HepG2 (cell line): Measurements from ENCODE around the gene HTRA2. TPM values are rescaled to one million over a fixed set of nuclear protein-coding genes. Genes with fewer than 3 reads are reported as not detected.
A peak's percentile ranks its signal among the peaks of the same experiment; 100 is the strongest.

Experiments used
- BRCA1 ChIP-seq: sonication (generic); formaldehyde crosslinking; IDR thresholded peaks from 2 replicates; pipeline ENCODE4 v1.4.0; 2020; ENCODE audit warnings: missing genetic modification reagents
- CENPX ChIP-seq: sonication (generic); formaldehyde crosslinking; IDR thresholded peaks from 2 replicates; pipeline ENCODE4 v1.9.0; 2021; ENCODE audit warnings: mild to moderate bottlenecking, missing genetic modification reagents, moderate library complexity
- FOXA1 ChIP-seq, 2 experiments: fragments of 450-650 bp in 1 of 2; sonication (generic) in 1 of 2; formaldehyde crosslinking in 1 of 2; IDR thresholded peaks; 2 replicates each; pipeline versions ENCODE4 v1.4.0 to v1.6.1; 2016 to 2020; ENCODE audit warnings: missing genetic modification reagents in 1 of 2
- GATAD2A ChIP-seq: IDR thresholded peaks from 2 replicates; pipeline ENCODE4 v1.6.1; 2016
- HOXA9 ChIP-seq: sonication (generic); formaldehyde crosslinking; IDR thresholded peaks from 2 replicates; pipeline ENCODE4 v1.8.1; 2022; ENCODE audit warnings: missing genetic modification reagents, mild to moderate bottlenecking, moderate library complexity, borderline replicate concordance
- JDP2 ChIP-seq: sonication (generic); formaldehyde crosslinking; IDR thresholded peaks from 2 replicates; pipeline ENCODE4 v1.8.1; 2022; ENCODE audit warnings: missing genetic modification reagents, borderline replicate concordance
- NCOR1 ChIP-seq: fragments of 200-600 bp; sonication (generic); IDR thresholded peaks from 2 replicates; pipeline ENCODE4 v1.7.0; 2017; ENCODE audit warnings: antibody characterized with exemption, low read length, borderline replicate concordance
- NFE2L2 ChIP-seq: fragments of 150-350 bp; IDR thresholded peaks from 2 replicates; pipeline ENCODE4 v1.6.1; 2014; ENCODE audit warnings: low read length
- RORA ChIP-seq: sonication (generic); formaldehyde crosslinking; IDR thresholded peaks from 2 replicates; pipeline ENCODE4 v1.5.0; 2020; ENCODE audit warnings: mild to moderate bottlenecking, missing genetic modification reagents, moderate library complexity
- SMYD3 ChIP-seq: sonication (generic); formaldehyde crosslinking; IDR thresholded peaks from 2 replicates; pipeline ENCODE4 v1.8.1; 2023; ENCODE audit warnings: mild to moderate bottlenecking, missing genetic modification reagents
- TCF7L2 ChIP-seq: IDR thresholded peaks from 2 replicates; pipeline ENCODE4 v1.6.1; 2011; ENCODE audit warnings: mild to moderate bottlenecking, low read depth, low read length, moderate library complexity
- ZFP36L1 ChIP-seq: sonication (generic); formaldehyde crosslinking; IDR thresholded peaks from 2 replicates; pipeline ENCODE4 v1.8.0; 2022; ENCODE audit warnings: mild to moderate bottlenecking, missing genetic modification reagents, moderate library complexity
- ZMYM3 ChIP-seq: sonication (generic); formaldehyde crosslinking; IDR thresholded peaks from 2 replicates; pipeline ENCODE4 v1.5.1; 2020; ENCODE audit warnings: mild to moderate bottlenecking, missing genetic modification reagents
- ZNF143 ChIP-seq: sonication (generic); formaldehyde crosslinking; IDR thresholded peaks from 2 replicates; pipeline ENCODE4 v1.4.0; 2020; ENCODE audit warnings: missing genetic modification reagents
- ZNF282 ChIP-seq: fragments of 450-650 bp; IDR thresholded peaks from 2 replicates; pipeline ENCODE4 v1.6.1; 2018; ENCODE audit not compliant: partially characterized antibody
- ZNF34 ChIP-seq: sonication (generic); formaldehyde crosslinking; IDR thresholded peaks from 2 replicates; pipeline ENCODE4 v1.4.0; 2020; ENCODE audit warnings: mild to moderate bottlenecking, missing genetic modification reagents, borderline replicate concordance
- polyA plus RNA-seq, 8 experiments: library from polyadenylated mRNA; depleted of rRNA in 3 of 8; stranded (reverse) in 7 of 8; unstranded in 1 of 8; fragments of >200 nt; fragmentation: Illumina TruSeq in 4 of 8; extraction: Trizol in 4 of 8; gene quantifications; 2 replicates each; pipeline versions ENCODE4 v1.2.1 to v1.2.3, GENCODE V29; 2011 to 2016; ENCODE audit warnings: low read depth in 4 of 8, missing spikeins in 1 of 8, mixed read lengths in 1 of 8; ENCODE audit not compliant: insufficient read depth in 1 of 8
- total RNA-seq, 5 experiments: library from RNA; depleted of rRNA; stranded (reverse); fragments of >200 nt; fragmentation: Illumina TruSeq; extraction: Trizol; gene quantifications; 2 replicates each; pipeline ENCODE4 v1.2.3, GENCODE V29; 2016; ENCODE audit warnings: low read depth in 1 of 5
- TF ChIP-seq, protein P1 (sequence below): IDR thresholded peaks from 2 replicates; pipeline ENCODE4 v1.6.1; 2016; ENCODE audit warnings: control low read depth
- TF ChIP-seq, protein P2 (sequence below): sonication (generic); formaldehyde crosslinking; IDR thresholded peaks from 2 replicates; pipeline ENCODE4 v1.9.0; 2021; ENCODE audit warnings: missing genetic modification reagents, mild to moderate bottlenecking, borderline replicate concordance
- TF ChIP-seq, protein P3 (sequence below), 2 experiments: sonication (generic) in 1 of 2; formaldehyde crosslinking in 1 of 2; IDR thresholded peaks; 2 replicates each; pipeline versions ENCODE4 v1.5.1 to v1.6.1; 2011 to 2020; ENCODE audit warnings: borderline replicate concordance in 1 of 2, low read depth in 1 of 2, low read length in 1 of 2, mild to moderate bottlenecking in 1 of 2, missing genetic modification reagents in 1 of 2, moderate library complexity in 1 of 2
- TF ChIP-seq, protein P4 (sequence below): sonication (generic); formaldehyde crosslinking; IDR thresholded peaks from 2 replicates; pipeline ENCODE4 v1.5.0; 2020; ENCODE audit warnings: missing genetic modification reagents
- TF ChIP-seq, protein P5 (sequence below): sonication (generic); formaldehyde crosslinking; conservative IDR thresholded peaks from 2 replicates; pipeline ENCODE4 v1.8.0; 2022; ENCODE audit warnings: low read depth, missing genetic modification reagents

The HTRA2 gene
- total and polyA plus RNA-seq, 2 of the 13 experiments (the other 11 are each of a cell fraction or from before 2014, with no cell fraction given) = 47.7 to 50.3 TPM

DNA sequence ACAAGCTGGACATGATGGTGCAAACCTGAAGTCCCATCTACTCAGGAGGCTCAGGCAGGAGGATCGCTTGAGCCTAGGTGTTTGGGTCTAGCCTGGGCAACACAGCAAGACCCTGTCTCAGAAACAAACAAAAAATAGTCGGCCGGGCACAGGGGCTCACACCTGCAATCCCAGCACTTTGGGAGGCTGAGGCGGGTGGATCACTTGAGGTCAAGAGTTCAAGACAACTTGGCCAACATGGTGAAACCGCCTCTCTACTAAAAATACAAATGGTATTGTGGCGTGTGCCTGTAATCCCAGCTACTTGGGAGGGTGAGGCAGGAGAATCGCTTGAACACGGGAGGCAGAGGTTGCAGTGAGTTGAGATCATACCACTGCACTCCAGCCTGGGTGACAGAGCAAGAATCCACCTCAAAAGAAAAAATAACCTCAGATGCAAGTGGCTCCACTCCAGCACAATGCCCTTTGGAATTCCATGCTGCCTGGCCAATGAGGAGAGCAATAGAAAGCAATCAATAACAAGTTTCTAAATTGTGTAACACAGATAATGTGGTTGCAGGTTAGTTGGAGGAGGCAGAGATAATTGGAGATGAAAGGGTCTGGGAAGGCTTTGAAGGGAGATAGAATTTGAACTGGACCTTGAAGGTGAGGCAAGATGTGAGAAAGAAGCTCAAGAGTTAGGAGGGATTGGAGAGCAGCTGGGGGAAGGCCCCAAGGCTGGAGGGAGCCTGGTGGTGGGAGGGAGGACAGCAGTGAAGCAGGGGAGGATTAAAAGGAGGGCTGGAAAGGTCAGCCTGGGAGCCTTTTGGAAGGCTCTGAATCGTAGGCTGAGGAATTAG is 40.9 kb upstream of the HTRA2 start (continued):
- TF ChIP-seq, protein P1, sequence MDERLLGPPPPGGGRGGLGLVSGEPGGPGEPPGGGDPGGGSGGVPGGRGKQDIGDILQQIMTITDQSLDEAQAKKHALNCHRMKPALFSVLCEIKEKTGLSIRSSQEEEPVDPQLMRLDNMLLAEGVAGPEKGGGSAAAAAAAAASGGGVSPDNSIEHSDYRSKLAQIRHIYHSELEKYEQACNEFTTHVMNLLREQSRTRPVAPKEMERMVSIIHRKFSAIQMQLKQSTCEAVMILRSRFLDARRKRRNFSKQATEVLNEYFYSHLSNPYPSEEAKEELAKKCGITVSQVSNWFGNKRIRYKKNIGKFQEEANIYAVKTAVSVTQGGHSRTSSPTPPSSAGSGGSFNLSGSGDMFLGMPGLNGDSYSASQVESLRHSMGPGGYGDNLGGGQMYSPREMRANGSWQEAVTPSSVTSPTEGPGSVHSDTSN (CRISPR knock-in tag) = no peak
- TF ChIP-seq ZNF143 (CRISPR knock-in tag) = no peak
- TF ChIP-seq, protein P2, sequence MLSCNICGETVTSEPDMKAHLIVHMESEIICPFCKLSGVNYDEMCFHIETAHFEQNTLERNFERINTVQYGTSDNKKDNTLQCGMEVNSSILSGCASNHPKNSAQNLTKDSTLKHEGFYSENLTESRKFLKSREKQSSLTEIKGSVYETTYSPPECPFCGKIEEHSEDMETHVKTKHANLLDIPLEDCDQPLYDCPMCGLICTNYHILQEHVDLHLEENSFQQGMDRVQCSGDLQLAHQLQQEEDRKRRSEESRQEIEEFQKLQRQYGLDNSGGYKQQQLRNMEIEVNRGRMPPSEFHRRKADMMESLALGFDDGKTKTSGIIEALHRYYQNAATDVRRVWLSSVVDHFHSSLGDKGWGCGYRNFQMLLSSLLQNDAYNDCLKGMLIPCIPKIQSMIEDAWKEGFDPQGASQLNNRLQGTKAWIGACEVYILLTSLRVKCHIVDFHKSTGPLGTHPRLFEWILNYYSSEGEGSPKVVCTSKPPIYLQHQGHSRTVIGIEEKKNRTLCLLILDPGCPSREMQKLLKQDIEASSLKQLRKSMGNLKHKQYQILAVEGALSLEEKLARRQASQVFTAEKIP (CRISPR knock-in tag) = no peak
- peak; percentile 81; the same call in 1 of the 2 replicates for TF ChIP-seq JDP2 (CRISPR knock-in tag)
- TF ChIP-seq, protein P3, sequence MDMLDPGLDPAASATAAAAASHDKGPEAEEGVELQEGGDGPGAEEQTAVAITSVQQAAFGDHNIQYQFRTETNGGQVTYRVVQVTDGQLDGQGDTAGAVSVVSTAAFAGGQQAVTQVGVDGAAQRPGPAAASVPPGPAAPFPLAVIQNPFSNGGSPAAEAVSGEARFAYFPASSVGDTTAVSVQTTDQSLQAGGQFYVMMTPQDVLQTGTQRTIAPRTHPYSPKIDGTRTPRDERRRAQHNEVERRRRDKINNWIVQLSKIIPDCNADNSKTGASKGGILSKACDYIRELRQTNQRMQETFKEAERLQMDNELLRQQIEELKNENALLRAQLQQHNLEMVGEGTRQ (IDR thresholded peaks at IDR 0.05; ENCODE audit: low read depth, low read length) = no peak
- TF ChIP-seq, protein P3 (CRISPR knock-in tag; IDR thresholded peaks at IDR 0.05; ENCODE audit: borderline replicate concordance) = no peak
- no peak for TF ChIP-seq ZNF34
- peak; percentile 99 for TF ChIP-seq GATAD2A (CRISPR knock-in tag)
- no peak for TF ChIP-seq CENPX (CRISPR knock-in tag)
- peak; percentile 98 for TF ChIP-seq NCOR1
- TF ChIP-seq TCF7L2 = peak; percentile 96
- no peak for TF ChIP-seq RORA (CRISPR knock-in tag)
- TF ChIP-seq, protein P4, sequence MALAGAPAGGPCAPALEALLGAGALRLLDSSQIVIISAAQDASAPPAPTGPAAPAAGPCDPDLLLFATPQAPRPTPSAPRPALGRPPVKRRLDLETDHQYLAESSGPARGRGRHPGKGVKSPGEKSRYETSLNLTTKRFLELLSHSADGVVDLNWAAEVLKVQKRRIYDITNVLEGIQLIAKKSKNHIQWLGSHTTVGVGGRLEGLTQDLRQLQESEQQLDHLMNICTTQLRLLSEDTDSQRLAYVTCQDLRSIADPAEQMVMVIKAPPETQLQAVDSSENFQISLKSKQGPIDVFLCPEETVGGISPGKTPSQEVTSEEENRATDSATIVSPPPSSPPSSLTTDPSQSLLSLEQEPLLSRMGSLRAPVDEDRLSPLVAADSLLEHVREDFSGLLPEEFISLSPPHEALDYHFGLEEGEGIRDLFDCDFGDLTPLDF (CRISPR knock-in tag) = no peak
- TF ChIP-seq, protein P5, sequence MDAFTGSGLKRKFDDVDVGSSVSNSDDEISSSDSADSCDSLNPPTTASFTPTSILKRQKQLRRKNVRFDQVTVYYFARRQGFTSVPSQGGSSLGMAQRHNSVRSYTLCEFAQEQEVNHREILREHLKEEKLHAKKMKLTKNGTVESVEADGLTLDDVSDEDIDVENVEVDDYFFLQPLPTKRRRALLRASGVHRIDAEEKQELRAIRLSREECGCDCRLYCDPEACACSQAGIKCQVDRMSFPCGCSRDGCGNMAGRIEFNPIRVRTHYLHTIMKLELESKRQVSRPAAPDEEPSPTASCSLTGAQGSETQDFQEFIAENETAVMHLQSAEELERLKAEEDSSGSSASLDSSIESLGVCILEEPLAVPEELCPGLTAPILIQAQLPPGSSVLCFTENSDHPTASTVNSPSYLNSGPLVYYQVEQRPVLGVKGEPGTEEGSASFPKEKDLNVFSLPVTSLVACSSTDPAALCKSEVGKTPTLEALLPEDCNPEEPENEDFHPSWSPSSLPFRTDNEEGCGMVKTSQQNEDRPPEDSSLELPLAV (CRISPR knock-in tag) = peak; percentile 65; the same call in 1 of the 2 replicates
- TF ChIP-seq BRCA1 (CRISPR knock-in tag) = no peak
- no peak for TF ChIP-seq NFE2L2
- no peak for TF ChIP-seq ZNF282
- no peak for TF ChIP-seq ZFP36L1 (CRISPR knock-in tag)
- TF ChIP-seq HOXA9 (CRISPR knock-in tag) = peak; percentile 73
- TF ChIP-seq ZMYM3 (CRISPR knock-in tag) = peak; percentile 72
- no peak for TF ChIP-seq FOXA1 (IDR thresholded peaks at IDR 0.05)
- TF ChIP-seq FOXA1 (CRISPR knock-in tag; IDR thresholded peaks at IDR 0.05) = peak; percentile 42; the same call in 1 of the 2 replicates
- peak; percentile 68; the same call in 1 of the 2 replicates for TF ChIP-seq SMYD3 (CRISPR knock-in tag)
